Measurements from ENCODE around the gene ZIC2. TPM values are rescaled to one million over a fixed set of nuclear protein-coding genes. Genes with fewer than 3 reads are reported as not detected.
"Not testable (repeated sequence)": the region's sequence is repeated elsewhere in the genome, so short reads cannot be mapped to it uniquely, and the experiment has no call there.

ZIC2 gene
- not detected in 2 replicates for total RNA-seq

DNA sequence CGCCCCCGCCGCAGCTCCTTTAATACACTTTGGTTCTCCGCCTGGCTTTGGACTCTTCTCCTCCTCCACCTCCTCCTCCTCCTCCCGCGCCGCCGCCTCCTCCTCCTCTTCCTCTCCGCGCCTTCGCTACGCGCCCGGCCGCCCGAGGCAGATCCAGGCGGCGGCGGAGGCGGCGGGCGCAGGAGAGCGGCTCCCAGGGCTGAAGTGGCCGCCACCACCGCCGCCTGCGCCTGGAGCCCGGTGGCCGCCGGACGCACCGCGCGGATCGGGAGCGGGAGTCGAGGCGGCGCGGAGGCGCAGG is at the start of gene ZIC2:
Gene ZIC2, plus strand, starts transcription at position 50 of the 301 bp plus-strand sequence. CDS start 281 bp downstream, outside the sequence.
- DNase-seq (ENCODE audit: extremely low read depth, low read depth, low spot score) = no peak

DNA sequence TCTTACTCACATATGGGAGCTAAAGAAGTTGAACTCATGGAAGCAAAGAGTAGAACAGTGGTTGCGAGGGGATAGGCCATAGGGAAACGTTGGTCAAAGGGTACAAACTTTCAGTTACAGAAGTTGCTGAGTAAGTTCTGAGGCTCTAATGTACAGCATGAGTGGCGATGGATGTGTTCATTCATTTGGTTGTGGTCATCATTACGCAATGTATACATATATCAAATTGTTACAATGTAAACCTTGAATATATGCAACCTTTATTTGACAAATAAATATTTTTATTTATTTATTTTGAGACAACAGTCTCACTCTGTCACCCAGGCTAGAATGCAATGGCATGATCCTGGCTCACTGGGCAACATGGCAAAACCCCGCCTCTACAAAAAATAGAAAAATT is 48.7 kb upstream of the ZIC2 start:
- no peak for DNase-seq (ENCODE audit: extremely low read depth, low read depth, low spot score)

DNA sequence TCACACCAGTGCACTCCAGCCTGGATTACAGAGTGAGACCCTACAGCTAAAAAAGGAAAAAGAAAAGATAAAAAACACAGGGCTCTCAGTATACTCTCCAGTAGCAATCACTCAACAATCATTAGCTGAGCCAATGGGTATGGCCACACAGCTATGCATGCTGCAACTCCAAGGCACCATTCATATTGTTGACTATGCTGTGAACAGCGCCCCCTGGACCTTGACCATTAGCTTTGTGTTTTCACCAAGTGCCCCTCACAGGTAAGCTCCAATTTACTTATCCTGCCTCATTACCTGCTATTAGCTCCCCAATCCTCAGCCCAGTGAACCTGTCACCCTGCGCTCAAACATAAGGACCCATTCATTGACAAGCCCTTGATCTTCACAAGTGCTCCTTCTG is 45.8 kb upstream of the ZIC2 start:
- DNase-seq (ENCODE audit: extremely low read depth, low read depth, low spot score) = no peak

DNA sequence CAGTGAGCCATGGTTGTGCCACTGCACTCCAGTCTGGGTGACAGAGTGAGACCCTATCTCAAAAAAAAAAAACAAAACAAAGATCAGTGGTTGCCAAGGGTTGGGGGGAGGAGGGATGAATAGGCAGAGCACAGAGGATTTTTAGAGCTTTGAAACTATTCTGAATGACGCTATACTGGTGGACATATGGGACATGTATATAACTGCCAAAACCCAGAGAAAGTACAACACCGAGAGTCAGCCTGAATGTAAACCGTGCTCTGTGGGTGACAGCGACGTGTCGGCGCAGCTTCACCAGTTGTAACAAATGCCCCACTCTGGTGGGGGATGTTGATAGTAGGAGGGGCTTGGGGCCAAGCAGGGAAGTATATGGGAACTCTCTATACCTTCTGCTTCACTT is 42.9 kb upstream of the ZIC2 start:
- DNase-seq (ENCODE audit: extremely low read depth, low read depth, low spot score) = no peak

DNA sequence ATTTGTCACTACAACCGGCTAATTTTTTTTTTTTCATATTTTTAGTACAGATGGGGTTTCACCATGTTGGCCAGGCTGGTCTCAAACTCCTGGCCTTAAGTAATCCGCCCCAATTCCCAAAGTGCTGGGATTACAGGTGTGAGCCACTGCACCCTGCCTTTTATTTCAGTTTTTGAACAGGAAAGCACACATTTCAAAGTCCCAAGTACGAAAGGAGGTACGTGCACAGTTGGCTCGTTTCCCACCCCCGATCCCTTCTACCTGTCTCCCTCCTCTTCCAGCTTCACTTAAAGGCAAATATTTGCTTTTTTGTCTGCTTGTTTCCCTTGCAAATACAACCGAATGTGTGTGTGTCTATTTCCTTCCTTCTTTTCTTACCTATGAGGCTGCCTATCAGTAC is 40.5 kb upstream of the ZIC2 start:
- no peak for DNase-seq (ENCODE audit: extremely low read depth, low read depth, low spot score)

DNA sequence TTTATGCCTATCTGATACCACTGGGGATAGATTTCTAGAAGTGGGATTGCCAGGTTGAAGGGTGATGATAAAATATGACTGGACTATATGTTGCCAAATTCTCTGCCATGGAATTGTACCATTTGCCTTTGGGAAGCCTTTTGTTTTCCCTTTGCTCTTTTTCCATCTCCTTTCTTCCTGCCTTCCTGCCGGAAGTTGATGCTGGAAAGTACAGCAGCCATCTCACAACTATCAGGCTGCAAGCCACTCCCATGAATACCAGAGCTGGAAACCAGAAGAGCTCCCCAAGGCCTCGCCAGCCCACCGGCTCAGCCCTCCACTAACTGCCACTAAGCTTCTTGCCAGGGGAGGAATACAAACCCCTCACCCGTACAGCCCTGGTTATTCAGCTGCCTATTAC is 39.7 kb upstream of the ZIC2 start:
- DNase-seq (ENCODE audit: extremely low read depth, low read depth, low spot score) = no peak

DNA sequence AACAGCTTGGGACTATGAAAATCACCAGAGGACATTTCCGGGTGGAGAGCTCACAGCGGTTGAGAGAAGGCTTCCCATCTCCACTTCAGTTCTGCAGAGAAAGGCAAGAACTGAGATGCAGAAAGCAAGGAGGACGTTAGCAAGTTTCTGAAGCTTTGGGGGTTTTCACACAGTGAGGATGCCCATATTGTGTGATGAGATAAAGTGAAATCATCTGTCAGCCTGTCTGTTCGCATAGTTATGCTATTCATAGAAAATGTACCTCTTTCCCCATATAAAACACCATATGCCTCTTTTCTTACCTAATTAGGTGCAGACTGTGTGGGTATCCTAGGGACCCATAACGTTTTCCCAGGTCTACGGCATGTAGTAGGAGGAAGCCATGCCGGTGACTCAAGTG is 37.5 kb upstream of the ZIC2 start:
- DNase-seq (ENCODE audit: extremely low read depth, low read depth, low spot score) = no peak

DNA sequence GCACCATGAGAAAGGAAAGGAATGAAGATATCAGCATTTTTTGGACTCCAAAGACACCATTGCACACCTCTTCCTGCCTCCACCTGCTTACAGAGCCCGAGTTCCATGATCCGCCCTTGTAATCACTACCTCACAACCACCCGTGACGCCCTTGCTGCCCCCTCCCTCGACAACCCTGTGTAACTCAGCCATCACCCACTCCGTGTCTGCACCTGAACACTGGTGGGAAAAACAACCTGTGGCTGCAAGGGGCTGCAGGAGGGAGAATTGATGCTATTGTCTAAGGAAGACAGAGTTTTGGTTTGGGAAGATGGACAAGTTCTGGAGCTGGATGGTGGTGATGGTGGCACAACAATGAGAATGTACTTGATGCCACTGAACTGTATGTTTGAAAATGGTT is 37.0 kb upstream of the ZIC2 start:
- no peak for DNase-seq (ENCODE audit: extremely low read depth, low read depth, low spot score)

DNA sequence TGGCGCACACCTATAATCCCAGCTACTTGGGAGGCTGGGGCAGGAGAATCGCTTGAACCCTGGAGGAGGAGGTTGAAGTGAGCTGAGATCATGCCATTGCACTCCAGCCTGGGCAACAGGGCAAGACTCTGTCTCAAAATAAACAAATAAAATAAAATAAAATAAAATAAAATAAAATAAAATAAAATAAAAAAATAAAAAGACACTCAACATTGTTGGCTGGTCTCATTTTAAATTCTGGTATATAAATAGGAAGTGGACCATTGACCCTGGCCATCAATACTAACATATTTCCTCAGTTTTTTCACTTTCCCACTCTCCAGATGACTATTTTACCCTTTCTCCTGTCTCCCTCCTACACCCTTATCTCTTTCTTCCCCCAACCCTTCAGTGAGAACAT is 36.1 kb upstream of the ZIC2 start:
- DNase-seq (ENCODE audit: extremely low read depth, low read depth, low spot score) = not testable (repeated sequence)

DNA sequence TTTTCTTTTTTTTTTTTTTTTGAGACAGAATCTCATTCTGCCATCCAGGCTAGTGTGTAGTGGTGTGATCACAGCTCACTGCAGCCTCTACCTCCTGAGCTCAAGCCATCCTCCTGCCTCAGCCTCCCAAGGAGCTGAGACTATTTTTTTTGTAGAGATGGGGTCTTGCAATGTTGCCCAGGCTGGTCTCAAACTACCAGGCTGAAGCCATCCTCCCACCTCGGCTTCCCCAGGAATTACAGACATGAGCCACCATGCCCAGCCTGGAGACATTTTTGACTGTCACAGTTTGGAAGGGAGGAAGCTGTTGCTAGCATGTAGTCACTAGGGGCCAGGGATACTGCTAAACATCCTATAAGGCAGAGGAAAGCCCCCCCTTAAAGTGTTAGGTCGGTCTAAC is 33.9 kb upstream of the ZIC2 start:
- DNase-seq (ENCODE audit: extremely low read depth, low read depth, low spot score) = no peak

DNA sequence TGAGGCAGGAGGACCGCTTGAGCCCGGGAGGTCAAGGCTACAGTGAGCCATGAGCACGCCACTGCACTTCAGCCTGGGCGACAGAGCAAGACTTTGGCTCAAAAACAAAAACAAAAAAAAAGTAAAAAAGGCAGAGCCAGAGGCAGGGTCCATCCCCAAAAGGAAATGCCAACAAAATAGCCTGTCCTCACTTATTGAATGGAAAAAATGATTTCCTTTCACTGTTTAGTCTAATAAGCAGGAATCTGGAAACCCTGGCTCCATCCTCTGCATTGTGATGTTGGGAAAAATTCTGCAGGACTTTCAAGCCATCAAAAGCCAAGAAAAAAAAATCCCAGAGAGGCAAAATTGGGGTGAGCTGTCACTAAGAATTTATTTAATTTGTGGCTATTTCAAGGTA is 33.2 kb upstream of the ZIC2 start:
- no peak for DNase-seq (ENCODE audit: extremely low read depth, low read depth, low spot score)

DNA sequence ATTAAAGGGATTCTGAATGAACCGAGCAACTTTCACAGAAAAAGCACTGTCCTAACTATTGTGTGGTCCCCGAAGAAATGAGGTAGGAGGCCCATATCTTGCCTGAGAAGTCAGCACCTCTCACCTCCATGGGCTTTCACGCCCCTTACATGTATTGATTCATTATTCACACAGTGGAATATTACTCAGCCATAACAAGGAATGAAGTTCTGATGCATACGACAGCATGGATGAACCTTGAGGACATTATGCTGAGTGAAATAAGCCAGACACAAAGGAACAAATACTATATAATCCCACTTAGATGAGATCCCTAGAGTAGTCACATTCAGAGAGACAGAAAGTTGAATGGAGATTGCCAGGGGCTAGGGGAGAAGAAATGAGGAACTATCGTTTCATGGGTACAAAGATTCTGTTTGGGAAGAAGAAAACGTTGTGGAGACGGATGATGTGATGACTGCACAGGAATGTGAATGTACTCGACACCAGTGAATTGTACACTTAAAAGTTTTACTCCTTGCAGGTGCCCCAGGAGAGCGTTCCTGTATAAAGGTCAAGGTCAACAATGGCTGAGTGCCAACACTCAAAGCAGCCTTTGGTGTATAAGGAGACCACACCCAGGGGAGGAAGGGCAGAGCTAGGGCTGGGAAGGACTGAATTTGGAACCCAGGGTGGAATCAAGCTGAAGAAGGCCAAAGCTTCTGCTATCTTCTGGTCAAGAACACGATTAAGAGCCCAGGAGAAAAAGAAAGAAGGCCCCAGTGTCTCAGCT is 32.5 kb upstream of the ZIC2 start:
- no peak for DNase-seq (ENCODE audit: extremely low read depth, low read depth, low spot score)

DNA sequence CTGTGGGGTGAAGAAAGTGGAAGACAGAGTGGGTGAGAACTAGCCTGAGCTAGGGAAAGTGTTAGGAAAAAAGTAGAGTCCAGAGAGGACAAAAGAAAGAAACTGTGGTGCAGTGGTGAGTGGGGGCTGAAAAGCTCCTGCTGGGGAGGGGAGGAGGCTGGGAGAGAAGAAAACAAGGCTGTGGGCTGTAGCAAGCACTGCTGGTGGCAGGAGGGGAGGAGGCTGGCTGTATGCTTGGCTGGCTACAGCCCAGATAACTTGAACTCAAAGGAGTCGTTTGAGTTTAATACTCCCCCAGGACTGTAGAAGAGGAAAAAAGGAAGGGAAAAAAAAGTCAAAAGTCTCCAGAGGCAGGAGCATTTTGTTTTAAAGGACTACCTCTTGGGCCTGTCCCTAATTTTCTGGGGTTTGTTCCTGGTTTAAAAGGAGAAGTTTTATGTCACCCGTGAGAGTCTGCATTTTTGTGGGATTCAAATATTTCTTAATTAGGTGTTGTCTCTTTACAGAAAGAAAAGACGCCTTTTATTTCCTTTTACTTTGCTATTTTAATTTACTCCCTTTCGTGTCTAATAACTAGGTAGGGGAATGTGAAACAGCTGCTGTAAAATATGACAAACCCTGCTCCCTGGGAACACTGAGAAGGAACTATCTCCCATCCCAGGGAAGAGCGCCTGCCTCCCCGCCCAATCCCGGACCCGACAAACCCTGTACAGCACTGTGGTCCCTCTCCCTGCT is 31.7 kb upstream of the ZIC2 start:
- DNase-seq (ENCODE audit: extremely low read depth, low read depth, low spot score) = no peak

DNA sequence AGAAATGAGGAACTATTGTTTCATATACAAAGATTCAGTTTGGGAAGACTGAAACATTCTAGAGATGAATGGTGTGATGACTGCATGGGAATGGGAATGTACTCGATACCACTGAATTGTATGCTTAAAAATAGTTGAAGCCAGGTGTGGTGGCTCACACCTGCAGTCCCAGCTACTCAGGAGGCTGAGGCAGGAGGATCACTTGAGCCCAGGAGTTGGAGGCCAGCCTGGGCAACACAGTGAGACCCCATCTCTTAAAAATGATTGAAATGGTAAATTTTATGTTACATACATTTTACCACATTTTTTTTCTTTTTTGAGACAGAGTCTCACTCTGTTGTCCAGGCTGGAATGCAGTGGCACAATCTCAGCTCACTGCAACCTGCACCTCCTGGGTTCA is 29.9 kb upstream of the ZIC2 start:
- DNase-seq (ENCODE audit: extremely low read depth, low read depth, low spot score) = not testable (repeated sequence)

DNA sequence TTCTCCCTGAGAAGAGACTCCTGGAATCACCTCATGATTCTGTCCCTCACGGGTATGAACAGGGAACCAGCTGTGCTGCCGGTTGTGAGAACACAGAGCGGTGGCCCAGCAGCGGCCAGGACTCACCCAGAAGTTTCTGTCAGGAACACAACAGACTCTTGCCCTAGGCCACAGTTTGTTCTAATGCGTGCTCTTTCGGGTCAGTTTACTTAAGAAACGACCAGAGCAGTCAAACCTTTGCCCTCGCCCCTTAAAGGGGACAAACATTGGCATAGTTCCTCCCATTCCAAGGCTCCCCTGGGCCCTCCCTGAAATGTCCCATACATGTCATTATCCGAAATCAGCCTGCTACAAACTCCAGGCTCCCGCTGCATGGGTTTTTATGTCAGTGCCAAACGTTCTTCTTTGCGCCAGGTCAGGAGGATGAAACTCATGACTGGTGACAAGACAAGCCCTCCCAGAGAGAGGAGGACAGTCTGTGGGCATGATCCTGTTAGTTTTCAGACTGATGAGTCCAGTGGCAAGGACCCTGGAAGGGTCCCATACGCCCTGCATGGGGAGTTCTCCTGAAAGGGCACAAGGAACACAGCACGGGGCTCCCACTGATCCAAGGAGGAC is 28.3 kb upstream of the ZIC2 start:
- DNase-seq (ENCODE audit: extremely low read depth, low read depth, low spot score) = no peak

DNA sequence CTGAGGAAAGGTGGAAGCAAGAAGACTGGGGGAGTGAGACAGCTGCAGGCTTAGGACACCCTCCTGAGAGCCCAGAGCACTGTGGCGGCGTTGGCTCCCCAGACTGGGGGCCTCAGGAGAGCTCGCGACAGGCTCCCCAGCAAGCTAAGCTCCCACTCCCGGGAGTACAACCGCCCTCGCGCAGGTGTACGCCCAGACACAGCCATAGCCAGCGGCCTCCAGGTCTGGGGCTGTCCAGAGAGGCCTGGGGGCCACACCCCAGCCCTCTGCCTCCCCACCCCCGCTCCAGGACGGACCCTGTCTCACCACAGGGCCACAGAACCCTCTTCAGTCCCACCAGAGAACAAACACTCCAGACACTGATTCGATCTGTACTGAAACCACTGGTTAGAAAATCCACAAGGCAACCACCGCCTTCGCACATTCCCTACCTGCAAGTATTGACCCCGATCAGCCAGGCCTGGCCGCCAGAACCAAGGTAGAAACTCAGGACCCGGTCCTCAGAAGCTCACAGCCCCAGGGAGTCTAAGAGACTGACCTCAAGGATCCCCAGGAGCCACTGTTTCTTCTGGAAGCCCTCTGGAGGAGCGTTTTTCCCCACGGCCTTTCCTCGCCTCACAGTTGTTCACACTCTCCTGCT is 26.4 kb upstream of the ZIC2 start:
- no peak for DNase-seq (ENCODE audit: extremely low read depth, low read depth, low spot score)

DNA sequence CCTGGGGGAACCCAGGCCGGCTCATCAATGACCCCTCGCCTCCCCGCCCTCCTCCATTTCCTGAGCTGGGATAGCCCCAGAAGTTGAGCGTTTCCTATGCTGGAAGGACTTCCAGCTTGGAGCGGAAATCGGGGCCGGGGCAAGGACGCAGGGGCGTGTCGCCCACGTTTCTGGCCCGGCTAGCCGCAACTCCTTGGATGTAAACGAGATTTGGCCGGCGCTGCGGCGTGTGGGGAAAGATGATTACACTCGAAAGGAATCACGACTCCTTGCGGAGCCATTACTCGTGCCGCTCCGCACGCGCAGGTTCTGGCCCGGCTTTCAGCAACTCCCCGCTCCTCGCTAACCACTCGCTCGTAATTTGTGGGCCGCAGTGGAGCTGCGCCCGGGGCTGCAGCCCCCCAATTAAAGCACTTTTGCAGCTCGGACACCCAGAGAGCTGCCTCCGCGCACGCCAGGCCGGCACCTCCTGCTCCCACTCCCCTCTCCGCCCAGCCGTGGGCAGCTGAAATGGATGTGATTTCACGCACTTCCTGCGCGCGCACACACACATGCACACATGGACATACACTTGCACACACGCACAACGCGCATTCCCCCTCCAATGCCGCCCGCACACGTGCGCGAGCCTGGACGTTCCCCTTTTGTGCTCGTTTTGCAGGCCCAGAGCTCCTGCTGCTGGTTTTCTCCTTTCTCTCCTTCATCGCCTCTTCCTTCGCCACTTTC is 25.7 kb upstream of the ZIC2 start:
- no peak for DNase-seq (ENCODE audit: extremely low read depth, low read depth, low spot score)

DNA sequence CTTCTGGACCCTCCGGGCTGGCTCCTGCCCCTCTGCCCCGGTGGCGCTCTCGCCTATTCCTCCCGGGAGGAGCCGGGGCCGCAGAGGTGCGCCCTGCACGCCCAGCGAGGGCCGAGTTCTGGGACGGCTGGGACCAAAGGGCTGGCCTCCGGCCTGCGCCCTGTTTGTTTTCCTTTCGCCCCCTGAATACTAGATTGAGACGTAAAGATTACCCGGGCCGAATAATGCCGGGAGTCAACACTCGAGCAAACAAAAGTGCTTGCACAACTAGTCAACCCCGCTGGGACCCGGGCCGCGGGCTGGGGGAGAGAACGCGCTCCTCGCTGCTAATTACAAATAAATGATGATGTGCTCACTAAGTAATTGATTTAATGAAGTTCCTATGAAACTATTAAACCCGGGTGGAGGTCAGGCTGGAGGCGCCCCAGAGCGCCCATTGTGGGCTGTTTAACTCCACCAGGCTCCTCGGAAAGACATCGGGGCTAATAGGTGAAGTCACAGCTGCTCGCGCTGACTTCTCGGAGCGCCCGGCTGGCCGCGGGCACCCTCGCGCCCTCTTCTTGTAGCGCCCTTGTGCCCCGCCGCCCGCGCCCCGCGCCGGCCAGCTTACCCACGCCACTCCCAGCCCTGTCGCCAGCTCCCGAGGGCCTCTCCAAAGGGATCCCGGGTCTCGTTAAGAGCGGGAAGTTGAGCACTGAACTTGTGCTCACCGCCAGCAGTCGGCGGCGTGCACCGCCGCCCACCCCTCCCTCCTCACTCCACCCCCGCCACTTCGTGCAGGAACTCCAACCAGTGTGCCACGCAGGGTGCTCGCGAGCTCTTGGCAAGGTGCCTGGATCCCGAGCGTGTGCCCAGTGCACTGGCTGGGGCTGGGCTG is 24.9 kb upstream of the ZIC2 start:
- DNase-seq (ENCODE audit: extremely low read depth, low read depth, low spot score) = no peak

DNA sequence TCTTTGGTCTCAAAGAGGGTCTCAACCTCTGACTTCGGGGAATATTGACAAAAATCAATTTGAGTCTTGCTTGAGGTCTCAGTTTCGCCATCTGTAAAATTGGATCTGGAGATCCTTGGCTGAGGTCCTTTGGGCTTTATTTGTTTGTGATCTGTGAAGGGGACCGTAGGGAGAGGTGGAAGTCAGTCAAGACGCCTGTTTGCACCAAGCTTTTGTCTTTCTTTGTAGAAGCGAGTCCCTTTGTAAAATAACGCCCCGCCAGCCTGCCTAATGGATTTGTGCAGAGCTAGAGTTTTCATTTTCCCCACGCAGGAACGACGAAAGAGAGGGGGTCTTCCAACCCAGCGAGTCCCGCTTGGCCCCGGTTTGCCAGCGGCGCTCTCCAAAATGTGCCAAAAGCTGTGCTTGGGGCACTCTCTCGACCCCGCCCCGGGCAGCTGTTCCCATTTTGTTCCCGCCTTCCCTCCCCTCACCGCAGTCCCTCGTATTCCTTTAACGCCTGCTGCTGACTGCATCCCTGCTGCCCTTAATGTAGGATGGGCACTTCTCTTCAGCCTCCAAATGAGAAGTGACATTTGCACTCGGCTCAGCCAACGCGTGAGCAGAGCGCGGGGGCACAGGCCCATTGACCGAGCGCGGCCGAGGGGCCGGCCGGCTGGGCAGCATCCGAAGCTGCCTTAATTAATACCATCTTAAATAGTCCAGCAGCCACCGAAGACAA is 23.0 kb upstream of the ZIC2 start:
- no peak for DNase-seq (ENCODE audit: extremely low read depth, low read depth, low spot score)

Measured in glomerular endothelial cell (primary cell).